Naive thymus-derived CD8-positive, alpha-beta T cell (primary cell): Measurements from ENCODE around the gene CFAP77. TPM values are rescaled to one million over a fixed set of nuclear protein-coding genes. Genes with fewer than 3 reads are reported as not detected.

Source experiments
- ATAC-seq, 2 donors: fragments of 150-1000 bp; cut with Tn5 transposase in 1 of 2; sonication (Bioruptor Pico), chemical (Tn5 transposase) in 1 of 2; 1 replicate in 1 of 2; 2 replicates in 1 of 2; pipeline ENCODE4 v1.10.0; 2021; ENCODE audit warnings: mild to moderate bottlenecking in 2 of 2, moderate library complexity in 2 of 2
- POLR2A ChIA-PET: fragments of 350-600 bp; sonication (Branson Sonifier 250); formaldehyde crosslinking; loops from one replicate; lab custom pipeline; 2021; ENCODE audit warnings: antibody characterized with exemption; lab: Charles Lee
- DNase-seq, 10 donors: peaks; one replicate each; pipeline versions ENCODE4 v3.0.0 to v3.0.0-alpha.2; 2020 to 2022
- H3K27ac Mint-ChIP-seq, 10 donors: one replicate each; pipeline ENCODE4 v1.8.0; 2020 to 2022; ENCODE audit warnings: mild to moderate bottlenecking in 10 of 10, mixed read lengths in 10 of 10, moderate library complexity in 4 of 10, inconsistent platforms in 1 of 10
- H3K27me3 Mint-ChIP-seq, 5 donors: one replicate each; pipeline ENCODE4 v1.8.0; 2021 to 2022; ENCODE audit warnings: mixed read lengths in 5 of 5
- H3K36me3 Mint-ChIP-seq, 3 donors: one replicate each; pipeline ENCODE4 v1.8.0; 2020 to 2022; ENCODE audit warnings: mixed read lengths in 3 of 3, mild to moderate bottlenecking in 2 of 3, inconsistent platforms in 1 of 3
- H3K4me1 Mint-ChIP-seq, 4 donors: one replicate each; pipeline ENCODE4 v1.8.0; 2021 to 2022; ENCODE audit warnings: mixed read lengths in 4 of 4
- H3K4me3 Mint-ChIP-seq, 10 donors: one replicate each; pipeline ENCODE4 v1.8.0; 2020 to 2022; ENCODE audit warnings: mild to moderate bottlenecking in 10 of 10, mixed read lengths in 10 of 10, moderate library complexity in 6 of 10, inconsistent platforms in 1 of 10
- H3K9me3 Mint-ChIP-seq, 9 donors: one replicate each; pipeline ENCODE4 v1.8.0; 2020 to 2022; ENCODE audit warnings: mixed read lengths in 9 of 9, mild to moderate bottlenecking in 3 of 9, inconsistent platforms in 1 of 9, moderate library complexity in 1 of 9
- polyA plus RNA-seq, 3 donors: library from polyadenylated mRNA; unstranded; fragments of 300-500 nt; fragmentation: Illumina TruSeq; gene quantifications; one replicate each; pipeline ENCODE4 v1.2.3, GENCODE V29; 2021
- total RNA-seq, 8 experiments: library from RNA in 2 of 8; stranded (reverse) in 2 of 8; gene quantifications; one replicate each; pipeline ENCODE4 v1.2.3 and lab custom pipeline; 2021 to 2026

The CFAP77 gene
- total and polyA plus RNA-seq, 5 experiments from 2014 or later = not detected

GRCh38 chr9:132411091-132411508 lies 1.1 kb downstream of the CFAP77 start:
- DNase-seq = peak; percentile 54 to 74 (median 68)
- H3K27me3 Mint-ChIP-seq = peaks cover 20 to 53% (median 47%) of the 10 kb centered on the region in 5 donors
- peaks cover 16 to 35% (median 29%) of the 10 kb centered on the region in 4 donors for H3K4me1 Mint-ChIP-seq
- peak; percentile 59 to 67 for ATAC-seq
- peak overlapping the region in 4 of 10 donors; percentile 19 to 79 (median 48) for H3K27ac Mint-ChIP-seq
- H3K9me3 Mint-ChIP-seq = no peaks in the 10 kb centered on the region
- POLR2A ChIA-PET = no interaction called here
- H3K36me3 Mint-ChIP-seq = no peaks in the 10 kb centered on the region
- peak overlapping the region; percentile 50 to 83 (median 78) for H3K4me3 Mint-ChIP-seq

GRCh38 chr9:132412089-132412488 lies 2.1 kb downstream of the CFAP77 start:
- ATAC-seq (no peak), DNase-seq (peak in 4 of 10 donors; percentile 21 to 31 (median 26))
- Mint-ChIP-seq H3K27ac (peak overlapping the region in 1 of 10 donors; percentile 40), H3K4me1 (peaks cover 9 to 28% (median 21%) of the 10 kb centered on the region in 4 donors), H3K9me3 (no peaks in the 10 kb centered on the region), H3K27me3 (peaks cover 20 to 57% (median 51%) of the 10 kb centered on the region in 5 donors), H3K36me3 (no peaks in the 10 kb centered on the region), H3K4me3 (peak overlapping the region in 3 of 10 donors; percentile 4 to 26 (median 26))
- POLR2A ChIA-PET = no interaction called here

DNA sequence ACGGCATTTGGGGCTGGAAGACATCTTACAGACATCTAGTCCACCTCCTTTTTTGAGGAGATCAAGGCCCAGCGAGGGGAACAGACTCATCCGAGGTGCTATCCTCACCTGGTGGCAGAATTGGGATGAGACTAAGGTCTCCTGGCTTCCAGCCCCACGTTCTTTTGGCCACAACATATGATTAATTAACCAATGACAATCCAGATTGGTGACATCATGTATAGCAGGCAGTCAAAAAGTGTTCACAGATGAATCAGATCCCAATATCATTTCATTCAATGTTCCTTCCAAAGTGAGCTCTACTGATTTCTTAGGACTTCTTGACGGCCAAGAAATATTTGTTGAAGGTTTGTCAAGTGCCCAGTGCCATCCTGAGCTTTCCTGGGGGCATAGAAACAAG lies 3.9 kb downstream of the CFAP77 start:
- Mint-ChIP-seq H3K27me3 (peaks cover 29 to 72% (median 64%) of the 10 kb centered on the region in 5 donors), H3K4me1 (peaks cover 8 to 24% (median 18%) of the 10 kb centered on the region in 4 donors), H3K4me3 (no peak overlapping the region), H3K27ac (no peak overlapping the region), H3K9me3 (no peaks in the 10 kb centered on the region), H3K36me3 (no peaks in the 10 kb centered on the region)
- POLR2A ChIA-PET = no interaction called here
- DNase-seq (no peak), ATAC-seq (no peak)

GRCh38 chr9:132414731-132415130 lies 4.7 kb downstream of the CFAP77 start:
- peaks cover 32 to 80% (median 69%) of the 10 kb centered on the region in 5 donors for H3K27me3 Mint-ChIP-seq
- POLR2A ChIA-PET = interaction anchor here (0.7 kb wide), 1 partner anchor 11 kb away, joined by 3 read pairs; no protein-coding TSS in a partner anchor
- H3K36me3 Mint-ChIP-seq = no peaks in the 10 kb centered on the region
- H3K27ac Mint-ChIP-seq = peak overlapping the region in 1 of 10 donors; percentile 10
- H3K4me3 Mint-ChIP-seq = no peak overlapping the region
- ATAC-seq (no peak), DNase-seq (no peak)
- H3K9me3 Mint-ChIP-seq = no peaks in the 10 kb centered on the region
- H3K4me1 Mint-ChIP-seq = peaks cover 8 to 20% (median 16%) of the 10 kb centered on the region in 4 donors

- no peaks in the 10 kb centered on the region for H3K36me3 Mint-ChIP-seq
- peaks cover 8 to 19% (median 16%) of the 10 kb centered on the region in 4 donors for H3K4me1 Mint-ChIP-seq
- POLR2A ChIA-PET = no interaction called here
- H3K4me3 Mint-ChIP-seq = no peak overlapping the region
- ATAC-seq (no peak), DNase-seq (no peak)
- peaks cover 32 to 85% (median 72%) of the 10 kb centered on the region in 5 donors for H3K27me3 Mint-ChIP-seq
- H3K9me3 Mint-ChIP-seq = no peaks in the 10 kb centered on the region
- no peak overlapping the region for H3K27ac Mint-ChIP-seq
Observed at GRCh38 chr9:132415181-132415580, 5.2 kb downstream of the CFAP77 start.

DNA sequence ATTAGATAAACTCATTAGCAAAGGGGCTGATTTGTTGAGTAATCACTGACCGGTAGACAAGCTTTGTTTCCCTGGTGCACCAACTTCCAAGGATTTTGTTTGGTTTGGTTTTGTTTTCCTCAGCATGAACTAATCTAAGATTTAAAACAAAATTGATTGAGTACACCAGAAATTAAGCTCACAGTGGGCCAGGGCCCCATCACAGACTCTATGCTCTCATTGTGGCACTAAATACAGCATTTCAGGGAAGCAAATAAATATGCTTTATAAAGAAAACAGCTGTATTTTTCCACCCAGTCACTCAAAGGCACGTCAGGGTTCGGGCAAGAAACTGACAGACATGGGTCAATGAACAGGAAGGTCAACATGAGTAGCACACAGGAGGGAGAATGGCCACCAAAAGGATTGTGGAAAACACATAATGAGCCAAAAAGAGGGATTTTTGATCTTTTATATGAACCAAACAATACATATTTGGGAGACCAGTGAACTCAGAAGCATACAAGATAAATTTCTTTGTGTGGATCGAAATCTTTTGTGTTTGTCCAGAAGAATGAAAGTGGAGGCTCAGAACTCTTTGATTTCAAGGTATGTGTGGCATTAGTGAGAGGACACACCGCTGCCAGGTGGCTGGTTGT lies 8.8 kb downstream of the CFAP77 start:
- H3K36me3 Mint-ChIP-seq = no peaks in the 10 kb centered on the region
- peaks cover 21 to 76% (median 55%) of the 10 kb centered on the region in 5 donors for H3K27me3 Mint-ChIP-seq
- ATAC-seq = no peak
- no peak overlapping the region for H3K4me3 Mint-ChIP-seq
- no peaks in the 10 kb centered on the region for H3K4me1 Mint-ChIP-seq
- no peak overlapping the region for H3K27ac Mint-ChIP-seq
- POLR2A ChIA-PET = no interaction called here
- no peak for DNase-seq
- no peaks in the 10 kb centered on the region for H3K9me3 Mint-ChIP-seq

DNA sequence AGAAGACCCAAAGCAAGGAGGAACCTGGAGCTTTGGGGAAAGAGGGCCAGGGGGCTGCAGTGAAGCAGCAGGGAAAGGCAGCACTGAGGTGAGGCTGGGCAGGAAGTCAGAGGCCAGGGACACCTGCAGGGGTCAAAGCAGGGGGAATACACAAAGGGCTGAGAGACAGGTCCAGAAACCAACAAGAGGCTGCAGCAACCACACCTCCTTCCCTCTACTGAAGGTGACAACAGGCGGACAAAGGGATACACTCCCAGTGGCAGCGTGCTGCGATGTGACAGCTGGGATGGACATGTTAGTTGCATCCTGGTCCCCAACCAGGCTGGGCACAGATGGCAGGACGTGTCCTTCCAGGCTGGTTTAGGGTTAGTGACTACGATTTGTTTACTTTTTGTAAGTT lies 12.6 kb downstream of the CFAP77 start:
- no peaks in the 10 kb centered on the region for H3K36me3 Mint-ChIP-seq
- peaks cover 18 to 86% (median 52%) of the 10 kb centered on the region in 5 donors for H3K27me3 Mint-ChIP-seq
- no peaks in the 10 kb centered on the region for H3K9me3 Mint-ChIP-seq
- POLR2A ChIA-PET = no interaction called here
- DNase-seq (no peak), ATAC-seq (no peak)
- no peak overlapping the region for H3K27ac Mint-ChIP-seq
- no peak overlapping the region for H3K4me3 Mint-ChIP-seq
- H3K4me1 Mint-ChIP-seq = no peaks in the 10 kb centered on the region

DNA sequence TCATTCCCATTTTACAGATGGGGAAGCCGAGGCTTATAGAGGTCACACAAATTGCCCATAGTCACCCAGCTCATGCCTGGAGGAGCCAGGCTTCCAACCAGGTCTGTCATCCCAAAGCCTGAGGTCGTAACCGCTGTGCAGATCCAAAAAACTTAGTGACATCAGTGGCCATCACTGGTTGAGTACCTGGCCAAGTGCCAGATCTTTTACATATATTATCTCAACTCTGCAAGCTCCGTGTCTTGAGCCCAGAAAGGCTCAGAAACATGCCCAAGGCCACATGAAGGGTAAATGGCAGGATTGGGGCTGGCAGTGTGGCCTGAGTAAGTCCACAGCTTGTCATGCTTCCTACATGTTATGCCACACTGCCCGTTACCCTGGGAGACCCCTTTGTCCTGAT lies 13.5 kb downstream of the CFAP77 start:
- no peaks in the 10 kb centered on the region for H3K36me3 Mint-ChIP-seq
- no peaks in the 10 kb centered on the region for H3K9me3 Mint-ChIP-seq
- no peak for ATAC-seq
- peaks cover 13 to 79% (median 49%) of the 10 kb centered on the region in 5 donors for H3K27me3 Mint-ChIP-seq
- POLR2A ChIA-PET = no interaction called here
- no peak overlapping the region for H3K4me3 Mint-ChIP-seq
- no peaks in the 10 kb centered on the region for H3K4me1 Mint-ChIP-seq
- peak overlapping the region in 1 of 10 donors; percentile 4 for H3K27ac Mint-ChIP-seq
- no peak for DNase-seq

- H3K27ac Mint-ChIP-seq = no peak overlapping the region
- POLR2A ChIA-PET = interaction anchor here (0.6 kb wide), 1 partner anchor 11 kb away, joined by 3 read pairs; no protein-coding TSS in a partner anchor
Observed at GRCh38 chr9:132424857-132425674, 15.1 kb downstream of the CFAP77 start.

GRCh38 chr9:132425675-132426062 lies 15.7 kb downstream of the CFAP77 start:
- H3K36me3 Mint-ChIP-seq = no peaks in the 10 kb centered on the region
- peaks cover 15 to 78% (median 51%) of the 10 kb centered on the region in 5 donors for H3K27me3 Mint-ChIP-seq
- no peak overlapping the region for H3K4me3 Mint-ChIP-seq
- ATAC-seq (no peak), DNase-seq (no peak)
- H3K4me1 Mint-ChIP-seq = no peaks in the 10 kb centered on the region
- no peak overlapping the region for H3K27ac Mint-ChIP-seq
- H3K9me3 Mint-ChIP-seq = no peaks in the 10 kb centered on the region
- POLR2A ChIA-PET = interaction anchor here (0.6 kb wide), 1 partner anchor 11 kb away, joined by 3 read pairs; no protein-coding TSS in a partner anchor

More at GRCh38 chr9:132424857-132425674, 15.1 kb downstream of the CFAP77 start:
- no peaks in the 10 kb centered on the region for H3K36me3 Mint-ChIP-seq
- peaks cover 15 to 77% (median 47%) of the 10 kb centered on the region in 5 donors for H3K27me3 Mint-ChIP-seq
- no peaks in the 10 kb centered on the region for H3K9me3 Mint-ChIP-seq
- no peaks in the 10 kb centered on the region for H3K4me1 Mint-ChIP-seq
- H3K4me3 Mint-ChIP-seq = no peak overlapping the region
- ATAC-seq (no peak), DNase-seq (no peak)

- Mint-ChIP-seq H3K4me3 (no peak overlapping the region), H3K27me3 (peaks cover 15 to 88% (median 57%) of the 10 kb centered on the region in 5 donors), H3K9me3 (no peaks in the 10 kb centered on the region), H3K27ac (no peak overlapping the region), H3K4me1 (no peaks in the 10 kb centered on the region), H3K36me3 (no peaks in the 10 kb centered on the region)
- no peak for DNase-seq
- POLR2A ChIA-PET = no interaction called here
- ATAC-seq = no peak
Observed at GRCh38 chr9:132426639-132427414, 16.8 kb downstream of the CFAP77 start.

DNA sequence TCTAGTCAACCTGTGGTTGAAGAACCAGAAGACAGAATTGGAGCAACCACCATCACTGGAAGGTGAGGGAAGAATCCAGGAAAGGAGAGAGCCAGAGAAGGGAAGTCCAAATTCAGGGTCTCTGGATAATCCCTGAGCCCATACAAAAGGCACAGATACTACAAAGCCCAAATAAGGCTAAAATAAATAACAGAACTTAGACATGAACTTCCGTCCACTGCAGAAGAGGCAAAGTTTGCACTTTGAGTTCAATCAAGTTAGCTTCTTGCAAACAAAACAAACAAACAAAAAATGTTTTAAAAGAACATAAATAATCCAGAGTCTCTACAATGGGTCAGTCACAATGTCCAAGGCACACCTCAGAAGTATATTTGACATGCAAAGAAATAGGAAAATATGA lies 21.0 kb downstream of the CFAP77 start:
- DNase-seq (no peak), ATAC-seq (no peak)
- peaks cover 16 to 80% (median 49%) of the 10 kb centered on the region in 5 donors for H3K27me3 Mint-ChIP-seq
- H3K4me3 Mint-ChIP-seq = no peak overlapping the region
- H3K36me3 Mint-ChIP-seq = no peaks in the 10 kb centered on the region
- POLR2A ChIA-PET = no interaction called here
- H3K9me3 Mint-ChIP-seq = no peaks in the 10 kb centered on the region
- H3K27ac Mint-ChIP-seq = no peak overlapping the region
- peaks cover 0 to 1% (median 0%) of the 10 kb centered on the region in 4 donors for H3K4me1 Mint-ChIP-seq
